NCI-H1694 treated with DMSO at 0.1 percent for 48 hours (cell line): ENCODE results near the gene PRR5.

Experiments used
- DNase-seq: peaks from one replicate; lab custom pipeline; 2025; lab: John Stamatoyannopoulos, UW

The PRR5 gene

GRCh38 chr22:44718418-44718817 is 16.4 kb downstream of the PRR5 start:
- DNase-seq, result no peak

- DNase-seq, result no peak
These were observed 17.8 kb downstream of the PRR5 start for GRCh38 chr22:44719586-44720368.

- no peak for DNase-seq
These were observed 19.2 kb downstream of the PRR5 start for GRCh38 chr22:44721213-44721612.

GRCh38 chr22:44722611-44723010 is 20.6 kb downstream of the PRR5 start:
- no peak for DNase-seq

- DNase-seq, result no peak
These were observed 21.8 kb downstream of the PRR5 start for GRCh38 chr22:44723801-44724200.

- no peak for DNase-seq
These were observed 22.4 kb downstream of the PRR5 start for GRCh38 chr22:44724416-44724815.

- no peak for DNase-seq
These were observed 22.9 kb downstream of the PRR5 start for GRCh38 chr22:44724859-44725258.

GRCh38 chr22:44726439-44726838 is 24.4 kb downstream of the PRR5 start:
- DNase-seq, result no peak

- DNase-seq, result no peak
These were observed 25.1 kb downstream of the PRR5 start for GRCh38 chr22:44727148-44727547.

- no peak for DNase-seq
These were observed 25.7 kb downstream of the PRR5 start for GRCh38 chr22:44727709-44728108.

- DNase-seq, result no peak
These were observed 26.8 kb downstream of the PRR5 start for GRCh38 chr22:44728761-44729324.

- DNase-seq, result no peak
These were observed 27.5 kb downstream of the PRR5 start for GRCh38 chr22:44729391-44730021.

- no peak for DNase-seq
These were observed 28.0 kb downstream of the PRR5 start for GRCh38 chr22:44730022-44730393.

GRCh38 chr22:44730490-44731356 is 28.7 kb downstream of the PRR5 start:
- no peak for DNase-seq

GRCh38 chr22:44731357-44731970 is 29.5 kb downstream of the PRR5 start:
- no peak for DNase-seq

- DNase-seq, result no peak
These were observed 30.1 kb downstream of the PRR5 start for GRCh38 chr22:44732017-44732561.

- DNase-seq, result no peak
These were observed 30.7 kb downstream of the PRR5 start for GRCh38 chr22:44732661-44733060.

GRCh38 chr22:44733426-44734106 is 31.6 kb downstream of the PRR5 start:
- DNase-seq, result no peak

GRCh38 chr22:44734278-44734677 is 32.3 kb downstream of the PRR5 start:
- no peak for DNase-seq

- DNase-seq, result no peak
These were observed 33.0 kb downstream of the PRR5 start for GRCh38 chr22:44734801-44735517.
